A673 (cell line): ENCODE results near the gene FRMD5. TPM values are rescaled to one million over a fixed set of nuclear protein-coding genes. Genes with fewer than 3 reads are reported as not detected.

Experiments
- BruUV-seq: library from RNA; stranded (reverse); fragments of 400-500 nt; replicated peaks from 2 replicates; lab custom pipeline; 2021; lab: Mats Ljungman, UMichigan
- CTCF ChIA-PET: fragments of 300-600 bp; sonication (Branson Sonifier 250); formaldehyde crosslinking; loops from one replicate; lab custom pipeline; 2022; ENCODE audit warnings: antibody characterized with exemption; lab: Charles Lee
- POLR2A ChIA-PET: fragments of 300-600 bp; sonication (Branson Sonifier 250); formaldehyde crosslinking; loops from one replicate; lab custom pipeline; 2022; ENCODE audit warnings: antibody characterized with exemption; ENCODE audit not compliant: low non-redundant PET; lab: Charles Lee
- DNase-seq: peaks from one replicate; pipeline ENCODE4 v3.0.0-alpha.2; 2015; ENCODE audit warnings: low spot score
- H3K27ac ChIP-seq: fragments of 200-600 bp; sonication (generic); 2 replicates; pipeline ENCODE4 v1.5.1; 2016; ENCODE audit warnings: mixed run types, low read depth, mild to moderate bottlenecking, mixed read lengths, antibody characterized with exemption, low read length; ENCODE audit not compliant: poor library complexity, severe bottlenecking
- H3K27me3 ChIP-seq: fragments of 200-600 bp; sonication (generic); replicated peaks from 2 replicates; pipeline ENCODE4 v1.6.1; 2017; ENCODE audit warnings: mixed run types, low read depth, mild to moderate bottlenecking, mixed read lengths, antibody characterized with exemption, low read length; ENCODE audit not compliant: insufficient read depth, poor library complexity
- H3K36me3 ChIP-seq: fragments of 200-600 bp; sonication (generic); 2 replicates; pipeline ENCODE4 v1.6.1; 2016; ENCODE audit warnings: mixed run types, mild to moderate bottlenecking, mixed read lengths, antibody characterized with exemption, low read length; ENCODE audit not compliant: insufficient read depth, poor library complexity, severe bottlenecking
- H3K4me1 ChIP-seq: fragments of 200-600 bp; sonication (generic); 2 replicates; pipeline ENCODE4 v1.6.1; 2017; ENCODE audit warnings: mixed run types, mild to moderate bottlenecking, mixed read lengths, antibody characterized with exemption, low read length; ENCODE audit not compliant: insufficient read depth, poor library complexity, severe bottlenecking
- H3K4me3 ChIP-seq: fragments of 200-600 bp; sonication (generic); 2 replicates; pipeline ENCODE4 v1.5.1; 2016; ENCODE audit warnings: low read depth, mixed run types, mild to moderate bottlenecking, mixed read lengths, low read length; ENCODE audit not compliant: poor library complexity, severe bottlenecking
- H3K9me3 ChIP-seq: fragments of 200-600 bp; sonication (generic); 2 replicates; pipeline ENCODE4 v1.6.1; 2016; ENCODE audit warnings: mixed run types, low read depth, mild to moderate bottlenecking, mixed read lengths, antibody characterized with exemption, low read length; ENCODE audit not compliant: poor library complexity, severe bottlenecking
- CTCF ChIP-seq: fragments of 300-800, 200-600 bp; sonication (generic); conservative IDR thresholded peaks from 2 replicates; pipeline ENCODE4 v1.5.1; 2017; ENCODE audit warnings: low read depth, mild to moderate bottlenecking, antibody characterized with exemption, low read length, moderate library complexity, mixed read lengths
- EZH2 ChIP-seq: fragments of 200-600 bp; sonication (generic); IDR thresholded peaks from 2 replicates; pipeline ENCODE4 v1.6.1; 2017; ENCODE audit warnings: borderline replicate concordance, low read depth, mild to moderate bottlenecking, mixed read lengths, antibody characterized with exemption, low read length; ENCODE audit not compliant: poor library complexity, severe bottlenecking
- intact Hi-C: fragments of 100-400 bp; cut with micrococcal nuclease; formaldehyde crosslinking; loops from one replicate; pipeline ENCODE4 v1.10.0; 2022; ENCODE audit not compliant: unreplicated experiment
- total RNA-seq: library from RNA; stranded (reverse); gene quantifications from 2 replicates; pipeline ENCODE4 v1.2.3, GENCODE V29; 2021

The FRMD5 gene
- total RNA-seq, 1 experiment from 2014 or later: 2.6 TPM

GRCh38 chr15:44102675-44103254 lies 92.3 kb downstream of the FRMD5 start:
- intact Hi-C loops: no loop called here
- H3K36me3 ChIP-seq: no peaks in the 10 kb centered on the region
- H3K4me1 ChIP-seq: no peaks in the 10 kb centered on the region
- H3K9me3 ChIP-seq: no peaks in the 10 kb centered on the region
- POLR2A ChIA-PET: no interaction called here
- no peak overlapping the region for H3K27ac ChIP-seq
- DNase-seq: no peak
- TF ChIP-seq EZH2 (no peak), CTCF (no peak)
- no peak overlapping the region for H3K4me3 ChIP-seq
- H3K27me3 ChIP-seq: no peaks in the 10 kb centered on the region
- CTCF ChIA-PET: no interaction called here
- no TSS peak for BruUV-seq

- no peak overlapping the region for H3K4me3 ChIP-seq
- no TSS peak for BruUV-seq
- no peak for DNase-seq
- no peaks in the 10 kb centered on the region for H3K36me3 ChIP-seq
- ChIA-PET CTCF (no interaction called here), POLR2A (no interaction called here)
- intact Hi-C loops: no loop called here
- no peaks in the 10 kb centered on the region for H3K4me1 ChIP-seq
- no peaks in the 10 kb centered on the region for H3K9me3 ChIP-seq
- no peaks in the 10 kb centered on the region for H3K27me3 ChIP-seq
- no peak for TF ChIP-seq EZH2
- no peak for TF ChIP-seq CTCF
- no peak overlapping the region for H3K27ac ChIP-seq
Observed at GRCh38 chr15:44101944-44102343, 93.1 kb downstream of the FRMD5 start.

GRCh38 chr15:44101286-44101685 lies 93.8 kb downstream of the FRMD5 start:
- no peaks in the 10 kb centered on the region for H3K4me1 ChIP-seq

More at GRCh38 chr15:44101286-44101685, 93.8 kb downstream of the FRMD5 start:
- no peaks in the 10 kb centered on the region for H3K36me3 ChIP-seq
- no peaks in the 10 kb centered on the region for H3K27me3 ChIP-seq
- no peaks in the 10 kb centered on the region for H3K9me3 ChIP-seq
- BruUV-seq: no TSS peak
- ChIA-PET CTCF (no interaction called here), POLR2A (no interaction called here)
- DNase-seq: no peak
- intact Hi-C loops: no loop called here
- H3K4me3 ChIP-seq: no peak overlapping the region
- H3K27ac ChIP-seq: no peak overlapping the region
- TF ChIP-seq EZH2 (no peak), CTCF (no peak)
